Stomach (tissue), 9 donors: ENCODE measurements around the gene SMARCA4. TPM values are rescaled to one million over a fixed set of nuclear protein-coding genes. Genes with fewer than 3 reads are reported as not detected.

Experiments
- DNase-seq, 2 donors: peaks; one replicate each; pipeline versions ENCODE4 v3.0.0 to v3.0.0-alpha.2; 2013 to 2019
- H3K27ac ChIP-seq, 5 donors: fragments of 200-600 bp in 4 of 5; sonication (generic) in 4 of 5; one replicate each; pipeline ENCODE4 v1.5.1; 2013 to 2019; ENCODE audit warnings: mild to moderate bottlenecking in 1 of 5, moderate library complexity in 1 of 5
- H3K27me3 ChIP-seq, 3 donors: fragments of 200-600 bp; sonication (generic); one replicate each; pipeline ENCODE4 v1.5.1; 2017 to 2019; ENCODE audit warnings: mixed run types in 1 of 3
- H3K36me3 ChIP-seq, 4 donors: fragments of 200-600 bp; sonication (generic); 1 replicate in 3 of 4; 2 replicates in 1 of 4; pipeline ENCODE4 v1.5.1; 2016 to 2019
- H3K4me1 ChIP-seq, 4 donors: fragments of 200-600 bp; sonication (generic); one replicate each; pipeline ENCODE4 v1.5.1; 2016 to 2019
- H3K4me3 ChIP-seq, 4 donors: fragments of 200-600 bp; sonication (generic) in 3 of 4; one replicate each; pipeline ENCODE4 v1.5.1; 2016 to 2019; ENCODE audit warnings: mild to moderate bottlenecking in 1 of 4
- H3K9me3 ChIP-seq, 4 donors: fragments of 200-600 bp; sonication (generic); one replicate each; pipeline ENCODE4 v1.5.1; 2016 to 2019
- CTCF ChIP-seq, 7 experiments: fragments of 450-650 bp in 4 of 7; fragments of 200-600 bp in 3 of 7; sonication (generic) in 3 of 7; IDR thresholded peaks; one replicate each; pipeline ENCODE4 v1.5.1; 2016 to 2019; ENCODE audit warnings: antibody characterized with exemption in 7 of 7, control low read depth in 2 of 7, mild to moderate bottlenecking in 1 of 7
- EP300 ChIP-seq: sonication (generic); formaldehyde crosslinking; IDR thresholded peaks from one replicate; pipeline ENCODE4 v1.6.1; 2017; ENCODE audit warnings: antibody characterized with exemption
- POLR2A ChIP-seq, 4 donors: fragments of 450-650 bp; IDR thresholded peaks; one replicate each; pipeline ENCODE4 v1.6.1; 2016; ENCODE audit warnings: antibody characterized with exemption in 4 of 4, control low read depth in 2 of 4, mild to moderate bottlenecking in 1 of 4, moderate library complexity in 1 of 4
- POLR2AphosphoS5 ChIP-seq, 3 donors: sonication (generic); formaldehyde crosslinking; IDR thresholded peaks; one replicate each; pipeline ENCODE4 v1.6.1; 2016; ENCODE audit warnings: antibody characterized with exemption in 3 of 3
- WGBS, 5 donors: extraction: QIAGEN DNeasy Blood & Tissue Kit in 3 of 5; methylation state at CpG; one replicate each; pipeline versions ENCODE4 v1.1.5 to v1.1.7; 2013 to 2018; 5-methylcytosine and 5-hydroxymethylcytosine counted together
- intact Hi-C: fragments of 100-400 bp; cut with DNase I; formaldehyde crosslinking; loops from one replicate; pipeline ENCODE4 v1.15.1; 2023; ENCODE audit warnings: low total_unique reads
- polyA plus RNA-seq, 3 donors: library from polyadenylated mRNA; stranded (reverse); fragments of 200-250 nt; gene quantifications; one replicate each; pipeline ENCODE4 v1.2.3, GENCODE V29; 2013
- total RNA-seq, 5 donors: library from RNA; depleted of rRNA; stranded (reverse); fragments of >200 nt; gene quantifications; one replicate each; pipeline versions ENCODE4 v1.1.0 to v1.2.3, GENCODE V29; 2014 to 2016
- donor health status: healthy with polysubstance abuse.
- donor health status: Bipolar disorder and iron deficiency.
- donor health status: healthy.

Gene SMARCA4
- total and polyA plus RNA-seq, 8 donors = 28.6 to 158 (median 60.9) TPM

- no peak for DNase-seq
Observed at GRCh38 chr19:10983026-10983425, 22.2 kb downstream of the SMARCA4 start.

GRCh38 chr19:10984166-10984735 lies 23.4 kb downstream of the SMARCA4 start:
- DNase-seq = no peak
- H3K36me3 ChIP-seq = peaks cover 41 to 64% (median 58%) of the 10 kb centered on the region in 4 donors
- no peaks in the 10 kb centered on the region for H3K27me3 ChIP-seq
- H3K4me1 ChIP-seq = peaks cover 0 to 12% (median 0%) of the 10 kb centered on the region in 4 donors
- H3K27ac ChIP-seq = no peak overlapping the region
- no peaks in the 10 kb centered on the region for H3K9me3 ChIP-seq
- TF ChIP-seq POLR2AphosphoS5 (IDR thresholded peaks at IDR 0.05) = no peak
- TF ChIP-seq POLR2A (IDR thresholded peaks at IDR 0.05) = no peak
- no peak for TF ChIP-seq CTCF (IDR thresholded peaks at IDR 0.05)
- no peak for TF ChIP-seq EP300
- intact Hi-C loops = no loop called here
- 88 to 96% (median 93%) methylated on average over 15 to 21 of the region's 21 CpGs for WGBS, 5 donors
- no peak overlapping the region for H3K4me3 ChIP-seq

More at GRCh38 chr19:10983026-10983425, 22.2 kb downstream of the SMARCA4 start:
- intact Hi-C loops = no loop called here
- TF ChIP-seq CTCF (IDR thresholded peaks at IDR 0.05) = no peak
- TF ChIP-seq EP300 = no peak
- TF ChIP-seq POLR2AphosphoS5 (IDR thresholded peaks at IDR 0.05) = no peak
- no peak for TF ChIP-seq POLR2A (IDR thresholded peaks at IDR 0.05)
- H3K4me1 ChIP-seq = peaks cover 0 to 15% (median 1%) of the 10 kb centered on the region in 4 donors
- no peak overlapping the region for H3K27ac ChIP-seq
- H3K27me3 ChIP-seq = no peaks in the 10 kb centered on the region
- WGBS, 5 donors = 82 to 96% (median 92%) methylated on average over 6 of the region's 6 CpGs
- H3K9me3 ChIP-seq = no peaks in the 10 kb centered on the region
- H3K36me3 ChIP-seq = peaks cover 37 to 52% (median 46%) of the 10 kb centered on the region in 4 donors
- no peak overlapping the region for H3K4me3 ChIP-seq

- WGBS, 5 donors = 86 to 97% (median 92%) methylated on average over 6 to 10 of the region's 10 CpGs
- Histone ChIP-seq H3K27me3 (no peaks in the 10 kb centered on the region), H3K4me1 (peaks cover 0 to 3% (median 0%) of the 10 kb centered on the region in 4 donors), H3K27ac (no peak overlapping the region), H3K4me3 (no peak overlapping the region), H3K36me3 (peaks cover 53 to 77% (median 71%) of the 10 kb centered on the region in 4 donors), H3K9me3 (no peaks in the 10 kb centered on the region)
- DNase-seq = no peak
- TF ChIP-seq EP300 (no peak), POLR2AphosphoS5 (IDR thresholded peaks at IDR 0.05) (no peak), POLR2A (IDR thresholded peaks at IDR 0.05) (no peak), CTCF (IDR thresholded peaks at IDR 0.05) (no peak)
- intact Hi-C loops = no loop called here
Observed at GRCh38 chr19:10985502-10985901, 24.7 kb downstream of the SMARCA4 start.

- H3K27ac ChIP-seq = no peak overlapping the region
- DNase-seq = no peak
- WGBS, 5 donors = 91 to 96% (median 93%) methylated on average over 16 to 32 of the region's 32 CpGs
- H3K4me3 ChIP-seq = no peak overlapping the region
- H3K4me1 ChIP-seq = no peaks in the 10 kb centered on the region
- peaks cover 63 to 83% (median 81%) of the 10 kb centered on the region in 4 donors for H3K36me3 ChIP-seq
- no peaks in the 10 kb centered on the region for H3K27me3 ChIP-seq
- H3K9me3 ChIP-seq = no peaks in the 10 kb centered on the region
- intact Hi-C loops = no loop called here
- no peak for TF ChIP-seq POLR2A (IDR thresholded peaks at IDR 0.05)
- no peak for TF ChIP-seq POLR2AphosphoS5 (IDR thresholded peaks at IDR 0.05)
- no peak for TF ChIP-seq CTCF (IDR thresholded peaks at IDR 0.05)
- no peak for TF ChIP-seq EP300
Observed at GRCh38 chr19:10986301-10987127, 25.7 kb downstream of the SMARCA4 start.
